ENCODE measurements around the gene F5.
A peak's percentile ranks its signal among the peaks of the same experiment; 100 is the strongest.

F5 gene

DNA sequence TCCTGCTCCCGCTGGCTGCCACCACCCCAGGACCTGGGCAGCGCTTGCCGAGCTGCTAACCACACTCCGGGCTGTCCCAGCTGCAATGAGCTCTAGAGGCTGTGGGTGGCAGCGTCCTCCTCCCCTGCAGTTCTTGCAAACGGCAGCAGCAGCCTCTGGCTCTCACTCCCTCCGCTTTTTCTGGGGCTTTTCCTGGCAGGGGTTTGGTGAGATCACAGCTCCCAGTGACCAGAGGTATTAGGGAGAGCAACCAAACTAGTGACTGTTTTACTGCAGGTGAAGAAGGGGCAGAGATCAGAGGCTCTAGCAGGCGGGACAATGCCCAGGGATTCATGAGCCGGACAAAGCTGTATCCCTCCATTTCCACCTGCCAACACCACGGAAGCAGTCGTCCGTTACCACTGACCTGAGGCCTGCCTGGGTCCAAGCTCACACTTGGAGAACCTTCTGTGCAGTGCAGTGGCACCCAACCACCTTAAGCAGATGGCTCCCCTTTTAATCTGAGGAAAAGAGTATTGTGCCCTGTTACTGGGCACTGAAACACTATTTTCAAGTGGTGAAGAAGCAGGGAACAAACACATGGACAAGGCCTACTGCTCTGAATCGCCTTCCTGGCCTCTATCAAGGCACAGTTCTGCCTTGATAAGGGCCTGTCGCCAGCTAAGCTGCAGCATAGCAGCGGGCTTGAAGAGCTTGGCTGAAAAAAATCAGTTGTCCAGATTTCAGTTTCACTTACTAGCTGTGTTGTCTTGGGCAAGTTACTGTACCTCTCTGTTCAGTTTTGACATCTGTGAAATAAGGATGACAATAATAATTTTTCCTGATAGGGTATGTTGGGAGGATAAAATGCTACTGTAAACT, at the start of gene F5:
Gene F5, minus strand, starts transcription at position 87 of the 861 bp plus-strand sequence. CDS start 95 bp downstream, outside the sequence.
- peak in 52 of 56 donors; percentile 6 to 76 (median 37) for DNase-seq

DNA sequence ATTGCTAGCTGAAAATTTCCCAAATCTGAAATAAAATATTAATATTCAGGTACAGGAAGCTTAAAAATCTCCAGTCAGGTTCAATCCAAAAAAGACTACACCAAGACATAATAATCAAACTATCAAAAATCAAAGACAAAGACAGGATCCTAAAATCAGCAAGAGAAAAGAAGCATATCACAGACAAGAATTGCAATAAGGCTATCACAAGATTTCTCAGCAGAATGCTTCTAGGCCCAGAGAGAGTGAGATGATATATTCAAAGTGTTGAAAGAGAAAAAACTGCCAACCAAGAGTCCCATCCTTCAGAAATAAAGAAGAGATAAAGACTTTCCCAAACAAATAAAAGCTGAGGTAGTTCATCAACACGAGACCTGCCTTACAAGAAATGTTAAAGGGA, 48.6 kb upstream of the F5 start:
- DNase-seq: no peak

DNA sequence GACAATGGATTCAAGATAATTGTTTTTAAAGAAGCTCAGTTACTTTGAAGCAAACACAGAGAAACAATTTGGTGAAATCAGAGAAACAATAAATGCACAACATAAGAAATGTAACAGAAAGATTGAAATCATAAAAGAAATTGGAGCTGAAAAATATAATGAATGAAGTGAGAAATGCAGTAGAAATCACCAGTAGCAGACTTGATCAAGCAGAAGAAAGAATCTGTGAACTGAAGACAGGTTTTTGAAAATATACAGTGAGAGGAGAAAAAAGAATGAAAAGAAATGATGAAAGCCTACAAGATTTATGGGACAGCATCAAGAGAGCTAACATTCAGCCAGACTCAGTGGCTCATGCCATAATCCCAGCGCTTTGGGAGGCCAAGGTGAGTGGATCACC, 47.9 kb upstream of the F5 start:
- no peak for DNase-seq

- no peak for DNase-seq
These were observed 45.0 kb upstream of the F5 start for GRCh38 chr1:169631249-169631648.

DNA sequence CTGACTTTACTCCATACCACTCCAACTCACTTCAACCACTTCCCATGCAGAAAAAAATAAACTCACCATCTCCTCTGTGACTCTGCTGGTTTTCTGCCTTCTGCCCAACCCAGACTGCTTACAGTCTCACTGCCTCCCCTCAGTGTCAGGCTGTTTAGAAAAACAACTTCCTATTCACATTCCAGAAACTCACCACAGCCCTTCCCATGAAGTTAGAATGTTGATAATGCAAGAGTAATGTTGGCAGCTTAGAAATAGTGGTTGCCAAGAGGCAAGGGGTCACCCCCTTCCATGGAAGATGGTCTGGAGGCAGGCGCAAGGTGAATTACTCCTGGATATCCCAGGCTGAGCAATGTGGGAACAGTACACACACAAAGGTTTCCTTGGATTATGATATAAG, 43.7 kb upstream of the F5 start, which contains the start of gene SELP:
Gene SELP, minus strand, starts transcription at position 119 of the 400 bp plus-strand sequence. Its CDS starts 50 bp downstream, at position 69.
- no peak for DNase-seq

- no peak for DNase-seq
These were observed 38.6 kb upstream of the F5 start for GRCh38 chr1:169624912-169625311.

GRCh38 chr1:169624122-169624521, 37.8 kb upstream of the F5 start:
- no peak for DNase-seq

- no peak for DNase-seq
These were observed 37.0 kb upstream of the F5 start for GRCh38 chr1:169623132-169623926.

DNA sequence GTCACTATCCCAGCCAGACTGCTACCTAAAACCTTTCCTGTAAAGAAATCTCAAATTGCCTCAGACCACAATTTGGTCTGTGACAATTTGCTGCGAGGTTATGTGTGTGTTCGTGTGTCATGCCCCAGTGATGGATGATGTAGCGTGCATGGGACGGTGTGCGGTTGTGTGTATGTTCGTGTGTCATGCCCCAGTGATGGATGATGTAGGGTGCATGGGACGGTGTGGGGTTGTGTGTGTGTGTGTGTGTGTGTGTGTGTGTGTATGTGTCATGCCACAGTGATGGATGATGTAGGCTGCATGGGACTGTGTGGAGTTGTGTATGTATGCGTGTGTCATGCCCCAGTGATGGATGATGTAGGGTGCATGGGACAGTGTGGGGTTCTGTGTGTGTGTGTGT, 34.3 kb upstream of the F5 start:
- no peak for DNase-seq

DNA sequence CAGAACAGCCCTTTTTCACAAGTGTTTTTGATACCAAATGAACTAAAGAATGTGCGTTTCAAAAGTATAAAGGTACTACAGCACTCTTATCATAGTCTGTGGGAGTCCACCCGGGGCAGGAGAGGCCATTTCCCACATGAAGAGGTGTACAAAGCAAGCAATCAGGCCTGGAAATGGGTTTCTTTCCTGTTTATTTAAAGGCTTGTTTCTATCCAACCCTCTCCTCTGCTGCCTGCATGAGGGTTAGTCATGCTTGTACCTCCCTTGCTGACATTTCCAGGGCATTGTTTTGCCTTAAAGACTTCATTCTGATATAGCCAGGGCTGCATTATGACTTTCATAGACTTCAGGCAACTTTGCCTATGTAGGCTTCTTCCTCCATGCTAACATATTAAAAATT, 32.1 kb upstream of the F5 start:
- DNase-seq: no peak

DNA sequence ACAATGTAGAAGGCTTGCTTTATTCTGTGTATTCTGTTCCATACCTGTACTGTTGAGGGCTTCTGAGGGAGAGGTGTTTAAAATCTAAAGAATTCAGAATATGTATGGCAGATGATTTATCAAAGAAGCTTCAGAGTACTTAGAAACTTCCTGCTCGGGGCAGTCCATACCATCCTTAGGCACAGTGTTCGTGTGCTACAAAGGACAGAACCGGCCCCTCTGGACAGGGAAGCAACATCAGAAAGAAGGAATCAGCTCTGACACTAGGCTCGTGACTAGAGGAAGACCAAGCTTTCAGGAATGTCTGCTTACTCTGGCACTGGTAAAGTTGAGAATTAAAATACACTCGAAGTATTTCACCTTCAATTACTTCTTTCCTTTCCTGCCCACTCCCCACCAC, 29.5 kb upstream of the F5 start:
- DNase-seq: no peak

- no peak for DNase-seq
These were observed 24.6 kb upstream of the F5 start for GRCh38 chr1:169610858-169611257.

- no peak for DNase-seq
These were observed 23.8 kb upstream of the F5 start for GRCh38 chr1:169610108-169610507.

GRCh38 chr1:169608226-169608625, 21.9 kb upstream of the F5 start:
- no peak for DNase-seq

- DNase-seq: peak in 4 of 56 donors; percentile 1 to 7 (median 4)
These were observed 18.7 kb upstream of the F5 start for GRCh38 chr1:169604781-169605560.

DNA sequence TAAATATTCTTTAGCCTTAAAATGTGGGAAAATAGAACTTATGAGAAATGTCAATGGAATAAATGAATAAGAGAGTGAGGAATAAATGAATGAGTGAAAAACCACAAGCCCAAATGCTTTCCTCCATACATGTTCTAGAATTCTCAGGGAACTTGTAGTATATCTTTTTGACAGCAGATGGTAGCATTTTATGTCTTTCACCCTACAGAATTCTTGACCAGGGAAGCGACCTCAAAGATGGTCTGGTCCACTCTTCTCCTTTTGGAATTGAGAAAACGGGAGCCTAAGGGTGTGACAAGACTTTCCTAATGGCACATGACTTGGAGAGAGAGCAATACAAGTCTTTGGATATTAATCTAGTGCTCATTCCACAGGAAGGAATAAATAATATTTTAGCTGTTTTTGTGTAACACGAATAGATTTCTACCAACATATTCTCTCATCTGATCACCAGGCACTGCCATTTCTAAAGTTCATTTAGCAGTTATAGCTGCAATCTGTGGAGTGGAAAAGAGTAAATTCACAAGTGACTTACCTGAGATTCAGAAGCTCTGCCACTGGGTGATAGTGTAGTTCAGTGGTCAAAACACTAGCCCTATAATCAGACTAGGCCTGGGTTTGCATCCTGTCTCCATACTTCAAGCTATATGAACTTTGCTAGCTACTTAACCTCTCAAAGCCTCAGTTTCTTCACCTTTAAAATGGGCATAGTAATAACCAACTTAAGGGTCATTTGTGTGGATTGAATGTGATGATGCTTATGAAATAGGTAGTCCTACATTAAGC, 15.0 kb upstream of the F5 start:
- DNase-seq: peak in 1 of 56 donors; percentile 0

DNA sequence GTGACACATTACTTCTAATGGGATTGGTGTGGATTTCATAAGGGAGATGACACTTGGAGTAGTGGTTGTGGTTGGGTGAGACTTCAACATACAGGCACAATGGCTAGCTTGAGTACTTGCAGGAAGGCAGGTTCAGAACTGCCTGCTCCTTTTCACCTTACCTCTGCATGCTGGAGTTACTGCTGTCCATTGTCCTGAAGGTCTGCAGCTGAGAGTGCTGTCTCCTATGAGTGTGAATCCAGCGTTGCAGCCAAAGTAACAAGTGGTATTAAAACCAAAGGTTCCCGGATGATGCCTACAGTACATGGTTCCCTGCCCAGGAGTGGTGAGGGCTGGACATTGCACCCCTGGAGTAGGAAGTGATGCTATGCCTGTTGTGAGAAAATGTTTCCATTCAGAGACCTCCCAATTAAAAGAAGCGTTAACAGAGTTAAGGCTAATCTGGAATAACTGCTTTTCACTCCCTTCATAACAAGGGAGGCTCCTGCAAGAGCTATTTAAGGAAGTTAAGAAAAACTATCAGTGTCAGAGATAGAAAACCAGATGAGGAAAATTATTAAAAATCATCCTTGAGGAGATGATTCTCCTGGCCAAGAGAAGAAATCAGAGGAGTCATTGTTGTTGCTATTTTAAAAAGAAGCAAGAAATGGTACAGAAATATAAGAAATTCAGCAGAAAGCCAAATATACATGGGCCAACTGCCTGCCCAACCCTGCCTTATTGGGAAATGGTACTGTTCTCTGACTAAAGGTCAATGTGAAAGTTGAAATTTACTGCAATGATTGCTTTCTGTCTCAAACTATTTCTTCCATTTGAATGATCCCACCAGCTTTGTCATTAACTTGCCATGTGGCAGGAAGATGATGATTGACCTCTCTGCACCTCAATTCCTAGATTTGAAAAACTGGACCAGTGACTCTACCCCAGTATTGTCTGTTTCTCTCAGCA, 9.8 kb upstream of the F5 start:
- DNase-seq: no peak

DNA sequence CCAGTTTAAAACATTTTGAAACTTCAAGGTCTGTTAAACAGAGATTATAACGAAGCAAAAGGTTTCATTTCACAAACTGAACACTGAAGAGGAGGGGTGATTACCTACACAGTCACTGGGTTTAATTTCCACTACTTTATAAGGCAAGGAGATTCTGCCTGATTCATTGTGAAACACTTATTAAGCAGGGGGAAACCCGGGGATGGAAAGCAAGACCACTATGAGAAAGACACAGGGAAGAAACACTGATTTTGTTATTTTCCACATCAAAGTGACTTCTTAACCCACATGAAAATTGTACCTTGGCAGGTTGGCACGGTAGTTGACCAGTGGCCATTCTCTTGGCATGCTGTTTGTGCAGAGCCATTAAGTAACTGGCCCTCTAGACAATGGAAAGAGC, 8.1 kb upstream of the F5 start:
- DNase-seq: no peak

- no peak for DNase-seq
These were observed 4.7 kb upstream of the F5 start for GRCh38 chr1:169590932-169591331.

Measured in nucleus accumbens (tissue), 56 donors.